Lower leg skin (tissue), 4 donors: Measurements from ENCODE around the gene COL27A1. TPM values are rescaled to one million over a fixed set of nuclear protein-coding genes. Genes with fewer than 3 reads are reported as not detected.

Experiments
- DNase-seq, 2 donors: peaks; one replicate each; pipeline ENCODE4 v3.0.0-alpha.2; 2019; ENCODE audit warnings: low spot score in 2 of 2
- H3K4me3 ChIP-seq: fragments of 200-600 bp; sonication (generic); 2 replicates; pipeline ENCODE4 v1.5.1; 2017; ENCODE audit warnings: mild to moderate bottlenecking, low read depth; ENCODE audit not compliant: poor library complexity, severe bottlenecking
- CTCF ChIP-seq, 3 donors: fragments of 450-650 bp; IDR thresholded peaks; one replicate each; pipeline ENCODE4 v1.5.1; 2016; ENCODE audit warnings: antibody characterized with exemption in 3 of 3, mild to moderate bottlenecking in 3 of 3, moderate library complexity in 2 of 3
- POLR2A ChIP-seq, 2 donors: fragments of 450-650 bp; IDR thresholded peaks; one replicate each; pipeline ENCODE4 v1.6.1; 2016 to 2017; ENCODE audit warnings: antibody characterized with exemption in 2 of 2, mild to moderate bottlenecking in 1 of 2, moderate library complexity in 1 of 2
- WGBS, 2 donors: methylation state at CpG; one replicate each; pipeline ENCODE4 v1.1.5; 2018; 5-methylcytosine and 5-hydroxymethylcytosine counted together
- intact Hi-C: fragments of 100-400 bp; cut with DNase I; formaldehyde crosslinking; loops from one replicate; pipeline ENCODE4 v1.15.0; 2023; ENCODE audit warnings: low total_unique reads
- total RNA-seq, 4 donors: library from RNA; depleted of rRNA; stranded (reverse); fragments of >200 nt; gene quantifications; one replicate each; pipeline ENCODE4 v1.1.0, GENCODE V29; 2016

The COL27A1 gene
- total RNA-seq, 4 donors from 2014 or later = 9.4 to 16.1 (median 12.3) TPM

- intact Hi-C loops = loop anchor here (5.0 kb wide), 1 partner anchor 136 kb away; no protein-coding TSS in a partner anchor
- DNase-seq = no peak
- WGBS, 2 donors = 50 to 76% methylated on average over 5 of the region's 5 CpGs
- TF ChIP-seq POLR2A (IDR thresholded peaks at IDR 0.05) (no peak), CTCF (IDR thresholded peaks at IDR 0.05) (no peak)
- no peak overlapping the region for H3K4me3 ChIP-seq
Observed at GRCh38 chr9:114151426-114151956, 3.8 kb upstream of the COL27A1 start.

GRCh38 chr9:114153761-114154599, 1.4 kb upstream of the COL27A1 start:
- 3 to 4% methylated on average over 43 to 49 of the region's 80 CpGs for WGBS, 2 donors
- H3K4me3 ChIP-seq = peak overlapping the region; percentile 4
- intact Hi-C loops = loop anchor here (5.0 kb wide), 1 partner anchor 133 kb away; no protein-coding TSS in a partner anchor
- TF ChIP-seq CTCF (IDR thresholded peaks at IDR 0.05) = no peak
- no peak for TF ChIP-seq POLR2A (IDR thresholded peaks at IDR 0.05)
- no peak for DNase-seq

GRCh38 chr9:114154600-114155102, 686 bp upstream of the COL27A1 start:
- H3K4me3 ChIP-seq = no peak overlapping the region
- DNase-seq = no peak
- intact Hi-C loops = loop anchor here (5.0 kb wide), 1 partner anchor 133 kb away; no protein-coding TSS in a partner anchor
- WGBS, 2 donors = 1 to 3% methylated on average over 23 of the region's 23 CpGs
- TF ChIP-seq POLR2A (IDR thresholded peaks at IDR 0.05) = no peak
- no peak for TF ChIP-seq CTCF (IDR thresholded peaks at IDR 0.05)

- 0 to 1% methylated on average over 15 to 33 of the region's 57 CpGs for WGBS, 2 donors
- intact Hi-C loops = no loop called here
- no peak for DNase-seq
Observed at GRCh38 chr9:114155995-114156656, 789 bp downstream of the COL27A1 start.

More at GRCh38 chr9:114155995-114156656, 789 bp downstream of the COL27A1 start:
- TF ChIP-seq POLR2A (IDR thresholded peaks at IDR 0.05) (no peak), CTCF (IDR thresholded peaks at IDR 0.05) (no peak)
- H3K4me3 ChIP-seq = peak overlapping the region; percentile 13
